ENCODE data around the gene DRC7.

The DRC7 gene

GRCh38 chr16:57750796-57751538 lies 56.4 kb downstream of the DRC7 start:
- DNase-seq (ENCODE audit: low spot score): no peak

- DNase-seq (ENCODE audit: low spot score): no peak
These were observed 57.1 kb downstream of the DRC7 start for GRCh38 chr16:57751539-57752202.

GRCh38 chr16:57752203-57752580 lies 57.6 kb downstream of the DRC7 start:
- no peak for DNase-seq (ENCODE audit: low spot score)

DNA sequence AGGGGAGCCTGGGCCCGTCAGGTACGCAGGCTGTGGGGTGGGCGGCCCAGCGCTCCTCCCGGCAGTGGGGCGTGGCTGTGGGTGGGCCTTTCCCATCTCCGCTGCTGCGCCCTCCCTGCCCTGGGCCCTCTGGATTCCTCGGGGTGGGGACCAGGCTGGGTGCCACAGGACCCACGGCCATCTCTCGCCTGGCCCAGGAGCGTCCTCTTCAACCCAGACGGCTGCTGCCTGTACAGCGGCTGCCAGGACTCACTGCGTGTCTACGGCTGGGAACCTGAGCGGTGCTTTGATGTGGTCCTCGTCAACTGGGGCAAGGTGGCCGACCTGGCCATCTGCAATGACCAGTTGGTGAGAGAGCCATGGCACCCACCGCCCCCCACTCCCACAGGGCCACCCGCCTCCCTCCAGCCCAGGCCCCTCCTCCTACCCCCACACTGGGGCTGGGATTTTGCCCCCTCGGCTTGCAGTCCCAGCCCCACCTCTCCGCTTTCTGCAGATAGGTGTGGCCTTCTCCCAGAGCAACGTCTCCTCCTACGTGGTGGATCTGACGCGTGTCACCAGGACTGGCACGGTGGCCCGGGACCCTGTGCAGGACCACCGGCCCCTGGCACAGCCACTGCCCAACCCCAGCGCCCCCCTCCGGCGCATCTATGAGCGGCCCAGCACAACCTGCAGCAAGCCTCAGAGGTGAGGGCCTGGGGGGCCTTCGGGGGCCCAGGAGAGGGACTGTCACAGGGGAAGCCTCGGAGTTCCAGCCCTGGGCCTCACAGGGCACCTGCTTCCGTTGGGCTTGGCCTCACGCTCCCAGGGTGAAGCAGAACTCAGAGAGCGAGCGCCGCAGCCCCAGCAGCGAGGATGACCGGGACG lies 58.2 kb downstream of the DRC7 start:
- DNase-seq (ENCODE audit: low spot score): no peak

GRCh38 chr16:57753448-57754353 lies 59.1 kb downstream of the DRC7 start:
- DNase-seq (ENCODE audit: low spot score): no peak

- DNase-seq (ENCODE audit: low spot score): no peak
These were observed 59.9 kb downstream of the DRC7 start for GRCh38 chr16:57754354-57755060.

DNA sequence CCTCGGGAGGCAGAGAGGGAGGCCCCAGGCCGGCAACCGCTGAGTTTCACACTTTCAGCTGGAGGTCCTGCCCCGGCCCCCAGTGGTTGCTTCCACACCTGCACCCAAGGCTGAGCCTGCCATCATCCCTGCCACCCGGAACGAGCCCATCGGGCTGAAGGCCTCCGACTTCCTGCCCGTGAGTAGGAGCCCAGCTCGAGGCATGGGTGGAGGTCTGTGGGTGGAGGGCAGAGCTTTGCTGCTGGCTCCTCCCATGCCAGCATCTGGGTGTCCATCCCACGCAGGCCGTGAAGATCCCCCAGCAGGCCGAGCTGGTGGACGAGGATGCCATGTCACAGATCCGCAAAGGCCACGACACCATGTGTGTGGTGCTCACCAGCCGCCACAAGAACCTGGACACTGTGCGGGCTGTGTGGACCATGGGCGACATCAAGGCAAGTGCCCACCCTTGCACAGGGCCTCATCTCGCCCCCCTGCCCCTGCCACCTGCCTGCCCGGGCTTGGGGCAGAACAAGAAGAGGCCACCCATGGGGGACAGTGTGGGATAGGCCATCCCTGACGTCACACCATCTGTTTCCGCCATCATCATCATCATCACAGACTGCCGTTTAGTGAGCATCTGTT lies 60.6 kb downstream of the DRC7 start:
- no peak for DNase-seq (ENCODE audit: low spot score)

DNA sequence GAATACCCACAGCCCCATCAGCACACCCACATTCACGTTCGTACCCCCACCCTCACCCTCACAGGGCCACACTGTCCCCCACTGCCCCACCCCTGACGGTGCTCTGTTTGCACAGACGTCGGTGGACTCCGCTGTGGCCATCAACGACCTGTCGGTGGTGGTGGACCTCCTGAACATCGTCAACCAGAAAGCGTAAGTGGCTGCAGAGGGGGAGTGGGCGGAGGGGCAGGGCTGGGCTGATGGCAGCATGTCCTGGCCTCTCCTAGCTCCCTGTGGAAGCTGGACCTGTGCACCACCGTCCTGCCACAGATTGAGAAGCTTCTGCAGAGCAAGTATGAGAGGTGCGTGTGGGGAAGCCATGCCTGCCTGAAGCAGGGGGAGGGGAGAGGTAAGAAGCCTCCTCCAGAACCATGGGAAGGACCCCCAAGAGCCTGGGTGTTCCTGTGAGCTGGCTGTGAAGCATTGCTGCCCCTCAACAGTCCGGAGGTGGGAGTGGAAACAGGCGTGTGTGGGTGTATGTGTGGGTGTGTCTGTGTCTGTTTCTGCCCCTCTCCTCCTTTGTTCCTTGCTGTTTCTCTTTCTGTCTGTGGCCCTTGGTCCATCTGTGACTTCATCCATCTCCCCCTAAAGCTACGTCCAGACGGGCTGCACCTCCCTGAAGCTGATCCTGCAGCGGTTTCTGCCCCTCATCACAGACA lies 61.3 kb downstream of the DRC7 start:
- DNase-seq (ENCODE audit: low spot score): no peak

GRCh38 chr16:57756424-57757325 lies 62.1 kb downstream of the DRC7 start:
- DNase-seq (ENCODE audit: low spot score): no peak

- DNase-seq (ENCODE audit: low spot score): peak; percentile 98
These were observed 62.8 kb downstream of the DRC7 start for GRCh38 chr16:57757326-57757786.

DNA sequence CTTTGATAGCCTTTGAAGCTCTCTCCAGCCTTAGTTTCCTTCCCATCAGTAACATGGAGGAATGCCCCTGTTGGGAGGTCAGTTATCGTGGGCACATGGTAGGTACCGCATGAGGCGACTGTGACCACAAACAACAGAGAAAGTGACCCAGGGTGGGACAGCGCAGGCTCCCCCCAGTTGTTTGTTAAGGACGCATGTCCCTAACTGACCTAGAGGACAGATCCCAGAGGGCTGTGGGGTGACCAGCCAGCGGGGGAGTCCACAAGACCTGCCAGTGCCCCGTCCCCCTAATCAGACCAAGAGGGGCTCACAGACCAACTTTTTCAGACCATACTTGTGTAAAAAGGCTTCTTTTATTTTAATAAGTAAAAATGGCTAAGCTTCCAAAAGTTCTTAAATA lies 63.3 kb downstream of the DRC7 start:
- no peak for DNase-seq (ENCODE audit: low spot score)

- DNase-seq (ENCODE audit: low spot score): no peak
These were observed 63.9 kb downstream of the DRC7 start for GRCh38 chr16:57758331-57759117.

DNA sequence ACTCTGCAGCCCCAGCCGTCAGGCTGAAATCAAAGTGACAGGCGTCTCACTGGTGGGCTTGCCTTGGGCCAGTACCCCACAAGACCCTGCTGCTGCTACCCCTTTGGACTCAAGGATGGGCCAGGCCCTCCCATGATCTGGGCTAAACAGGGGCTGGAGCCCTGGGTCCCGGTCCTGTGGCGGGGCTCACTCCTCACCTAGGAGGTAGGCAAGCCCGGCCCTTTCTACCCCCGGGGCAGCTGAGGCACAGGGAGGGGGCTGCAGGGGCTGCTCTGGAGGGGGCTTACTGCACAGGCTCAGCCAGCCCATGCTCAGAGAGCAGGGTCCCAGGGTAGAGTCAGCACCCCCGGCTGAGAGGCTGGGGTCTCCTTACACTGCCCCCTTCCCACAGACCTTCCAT lies 64.5 kb downstream of the DRC7 start:
- DNase-seq (ENCODE audit: low spot score): no peak

- DNase-seq (ENCODE audit: low spot score): no peak
These were observed 65.1 kb downstream of the DRC7 start for GRCh38 chr16:57759541-57760356.

DNA sequence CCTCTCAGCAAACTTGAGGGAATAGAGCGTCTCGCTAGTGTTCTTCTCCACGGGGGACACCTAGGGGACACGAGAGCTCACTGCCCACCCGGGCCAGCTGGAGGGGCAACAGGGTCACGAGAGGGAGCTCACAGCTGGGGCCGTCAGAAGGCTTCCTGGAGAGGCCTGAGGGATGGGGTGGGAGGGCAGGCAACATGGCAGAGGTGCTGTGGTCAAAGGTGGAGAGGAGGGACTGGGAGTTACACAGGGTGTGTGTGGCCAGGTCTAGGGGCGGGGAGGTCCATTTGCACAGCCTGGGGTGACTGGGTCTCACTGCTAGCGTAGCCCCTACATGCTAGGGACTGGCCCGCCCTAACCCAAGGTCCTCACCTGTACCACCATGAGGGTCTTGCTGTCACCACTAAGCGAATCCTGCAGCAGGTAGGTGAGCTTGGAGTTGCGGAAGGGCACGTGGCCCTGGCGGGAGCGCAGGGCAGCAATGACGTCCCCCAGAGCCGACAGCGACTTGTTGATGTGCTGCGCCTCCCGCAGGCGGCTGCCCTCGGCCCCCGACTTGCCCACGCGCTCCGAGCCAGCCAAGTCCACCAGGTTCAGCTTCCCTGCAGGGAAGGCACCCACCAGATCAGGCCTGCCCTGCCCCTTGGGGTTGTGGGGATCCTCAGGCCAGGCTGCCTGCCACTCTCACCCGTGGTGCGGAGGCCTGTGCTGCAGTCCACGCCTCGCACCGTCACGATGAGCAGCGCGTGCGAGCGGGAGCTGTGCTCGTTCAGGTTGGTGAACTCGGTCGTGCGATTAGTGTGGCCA lies 66.0 kb downstream of the DRC7 start:
- no peak for DNase-seq (ENCODE audit: low spot score)

- no peak for DNase-seq (ENCODE audit: low spot score)
These were observed 66.7 kb downstream of the DRC7 start for GRCh38 chr16:57761301-57761700.
